Pancreas (tissue), 10 donors: ENCODE data around the gene GTSE1. TPM values are rescaled to one million over a fixed set of nuclear protein-coding genes. Genes with fewer than 3 reads are reported as not detected.

ENCODE experiments used
- ATAC-seq, 4 donors: fragments of 200-7000 bp; cut with Tn5 transposase; one replicate each; pipeline versions ENCODE4 v1.8.0 to v1.9.1; 2020; ENCODE audit warnings: mild to moderate bottlenecking in 4 of 4, moderate library complexity in 4 of 4
- DNase-seq, 6 donors: peaks; one replicate each; pipeline ENCODE4 v3.0.0-alpha.2; 2020
- FAIRE-seq: peaks from 2 replicates; lab custom pipeline; 2012; peaks lifted over from hg19 to GRCh38; lab: Jason Lieb, UNC
- H3K27ac ChIP-seq, 4 donors: fragments of 200-600 bp; sonication (generic); 1 replicate in 3 of 4; 2 replicates in 1 of 4; pipeline versions ENCODE4 v1.5.0 to v1.8.0; 2020
- H3K27me3 ChIP-seq, 4 donors: fragments of 200-600 bp; one replicate each; pipeline ENCODE4 v1.8.0; 2021
- H3K36me3 ChIP-seq, 3 donors: fragments of 200-600 bp; sonication (generic) in 1 of 3; one replicate each; pipeline versions ENCODE4 v1.5.0 to v1.8.0; 2020 to 2021
- H3K4me1 ChIP-seq, 3 donors: fragments of 200-600 bp; one replicate each; pipeline ENCODE4 v1.8.0; 2021
- H3K4me3 ChIP-seq, 4 donors: fragments of 200-600 bp; sonication (generic) in 2 of 4; one replicate each; pipeline versions ENCODE4 v1.5.0 to v1.8.0; 2020 to 2021
- H3K9me3 ChIP-seq, 4 donors: fragments of 200-600 bp; one replicate each; pipeline ENCODE4 v1.8.0; 2021
- CTCF ChIP-seq, 4 donors: fragments of 200-600 bp; sonication (generic) in 3 of 4; IDR thresholded peaks; one replicate each; pipeline versions ENCODE4 v1.5.0 to v1.8.0; 2021; ENCODE audit warnings: antibody characterized with exemption in 4 of 4
- WGBS, 2 donors: extraction: QIAGEN DNeasy Blood & Tissue Kit; methylation state at CpG; one replicate each; pipeline ENCODE4 v1.1.7; 2013; 5-methylcytosine and 5-hydroxymethylcytosine counted together
- intact Hi-C, 3 donors: fragments of 100-400 bp; cut with DNase I; formaldehyde crosslinking; loops; one replicate each; pipeline versions ENCODE4 v1.11.1 to v1.14.2; 2022
- polyA plus RNA-seq, 2 donors: library from polyadenylated mRNA; stranded (reverse); fragments of 200-250 nt; gene quantifications; one replicate each; pipeline ENCODE4 v1.2.3, GENCODE V29; 2013
- total RNA-seq, 6 donors: library from RNA; stranded (reverse); fragmentation: NEBNext Ultra II Directional in 4 of 6; extraction: Animal tissue kit (Norgen Biotek cat#: 25700) in 4 of 6; gene quantifications; one replicate each; pipeline versions ENCODE4 v1.2.1 to v1.2.4, GENCODE V29; 2021 to 2023
- donor health status: healthy with polysubstance abuse.
- donor health status: DM: no; HTN: no; CAD: no; lungs with moderate emphysema.
- donor health status: DM: no; HTN: no; CAD: no.
- donor health status: control.
- donor health status: control.
- donor health status: Bipolar disorder and iron deficiency.
- donor health status: DM: yes; HTN: yes; CAD: no.
- donor health status: DM: no; HTN: no; CAD: no.
- donor health status: DM: no; HTN: no; CAD: no.
- donor health status: DM: yes; HTN: yes; CAD: no.

Gene GTSE1
- total and polyA plus RNA-seq, 8 donors = 0.12 to 0.75 (median 0.23) TPM; not detected in 1

DNA sequence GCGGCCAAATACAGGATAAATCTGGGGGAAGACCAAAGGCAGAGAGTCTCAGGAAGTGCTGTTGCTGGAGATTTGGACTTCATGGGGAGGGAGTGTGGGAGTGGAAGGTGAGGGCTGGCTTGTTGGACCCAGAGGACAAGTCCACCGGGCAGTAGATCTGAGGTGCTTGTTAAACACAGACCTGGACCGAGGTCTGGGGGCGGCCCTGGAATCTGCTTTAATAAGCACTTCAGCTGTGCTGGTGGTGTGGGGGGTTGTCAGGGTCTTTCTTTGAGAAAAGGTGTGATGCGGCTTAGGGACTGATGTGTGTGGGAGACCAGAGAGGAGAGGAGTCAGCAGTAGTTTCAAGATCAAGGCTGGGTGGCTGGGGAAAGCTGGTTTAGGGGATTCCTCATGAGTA lies 43.3 kb downstream of the GTSE1 start:
- H3K4me3 ChIP-seq = no peak overlapping the region
- H3K27ac ChIP-seq = no peak overlapping the region
- intact Hi-C loops = loop anchor here in 1 of 3 donors (10.0 kb wide), 1 partner anchor 325 kb away; no protein-coding TSS in a partner anchor
- peaks cover 3 to 36% (median 19%) of the 10 kb centered on the region in 3 donors for H3K36me3 ChIP-seq
- no peaks in the 10 kb centered on the region for H3K27me3 ChIP-seq
- H3K9me3 ChIP-seq = no peaks in the 10 kb centered on the region
- TF ChIP-seq CTCF (IDR thresholded peaks at IDR 0.05) = no peak
- H3K4me1 ChIP-seq = peaks cover 0 to 11% (median 5%) of the 10 kb centered on the region in 3 donors
- ATAC-seq = no peak
- peak in 3 of 6 donors; percentile 9 to 30 (median 15) for DNase-seq
- 83 to 94% methylated on average over 5 of the region's 5 CpGs for WGBS, 2 donors
- FAIRE-seq = no peak

- intact Hi-C loops = no loop called here
- H3K27me3 ChIP-seq = no peaks in the 10 kb centered on the region
- H3K9me3 ChIP-seq = no peaks in the 10 kb centered on the region
- ATAC-seq (no peak), FAIRE-seq (no peak), DNase-seq (peak in 2 of 6 donors; percentile 6 to 31)
- TF ChIP-seq CTCF (IDR thresholded peaks at IDR 0.05) = no peak
- H3K27ac ChIP-seq = no peak overlapping the region
- 79 to 83% methylated on average over 12 to 13 of the region's 13 CpGs for WGBS, 2 donors
- peaks cover 3 to 44% (median 19%) of the 10 kb centered on the region in 3 donors for H3K36me3 ChIP-seq
- no peak overlapping the region for H3K4me3 ChIP-seq
- H3K4me1 ChIP-seq = peaks cover 0 to 11% (median 5%) of the 10 kb centered on the region in 3 donors
These were observed 44.0 kb downstream of the GTSE1 start for GRCh38 chr22:46340676-46341075.

- ATAC-seq (peak; percentile 43 to 72 (median 68)), FAIRE-seq (no peak)
- H3K36me3 ChIP-seq = peaks cover 0 to 45% (median 28%) of the 10 kb centered on the region in 3 donors
These were observed 50.2 kb downstream of the GTSE1 start for GRCh38 chr22:46346680-46347405.

DNA sequence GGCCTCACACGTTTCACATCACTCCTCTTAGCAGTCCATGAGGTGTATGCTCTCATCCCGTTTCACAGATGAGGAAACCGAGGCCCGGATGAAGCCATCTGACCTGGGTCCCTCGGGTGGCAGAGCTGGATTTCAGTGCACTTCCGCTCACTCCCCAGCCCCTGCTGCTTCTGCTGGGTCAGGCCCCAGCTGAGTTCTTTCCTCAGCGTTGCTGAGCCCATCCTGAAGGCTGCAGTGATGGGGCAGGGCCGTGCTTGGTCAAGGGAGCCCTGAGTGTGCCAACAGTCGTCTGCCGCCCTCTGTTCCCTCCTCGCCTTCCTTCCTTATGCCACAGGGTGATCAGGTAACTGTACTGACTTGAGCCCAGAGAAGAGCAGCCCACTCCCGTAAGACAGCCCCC lies 51.0 kb downstream of the GTSE1 start:
- no peak overlapping the region for H3K4me3 ChIP-seq
- peak overlapping the region in 2 of 4 donors; percentile 42 to 72 for H3K27ac ChIP-seq
- ATAC-seq = no peak
- 83 to 88% methylated on average over 12 of the region's 12 CpGs for WGBS, 2 donors
- no peak for FAIRE-seq
- H3K27me3 ChIP-seq = no peaks in the 10 kb centered on the region
- peak in 2 of 6 donors; percentile 44 to 55 for DNase-seq
- intact Hi-C loops = no loop called here
- peaks cover 0 to 50% (median 32%) of the 10 kb centered on the region in 3 donors for H3K36me3 ChIP-seq
- no peaks in the 10 kb centered on the region for H3K9me3 ChIP-seq
- H3K4me1 ChIP-seq = peaks cover 17 to 38% (median 36%) of the 10 kb centered on the region in 3 donors
- no peak for TF ChIP-seq CTCF (IDR thresholded peaks at IDR 0.05)

More at GRCh38 chr22:46346680-46347405, 50.2 kb downstream of the GTSE1 start:
- intact Hi-C loops = no loop called here
- peaks cover 17 to 34% (median 33%) of the 10 kb centered on the region in 3 donors for H3K4me1 ChIP-seq
- no peak overlapping the region for H3K4me3 ChIP-seq
- DNase-seq = peak in 5 of 6 donors; percentile 47 to 68 (median 57)
- TF ChIP-seq CTCF (IDR thresholded peaks at IDR 0.05) = no peak
- no peaks in the 10 kb centered on the region for H3K27me3 ChIP-seq
- peak overlapping the region in 3 of 4 donors; percentile 33 to 72 (median 42) for H3K27ac ChIP-seq
- WGBS, 2 donors = 49 to 52% methylated on average over 19 of the region's 19 CpGs
- H3K9me3 ChIP-seq = no peaks in the 10 kb centered on the region
